GM12872 (cell line): ENCODE measurements around the gene ANXA1.

Experiments used
- TF ChIP-seq, protein P1 (sequence below): IDR thresholded peaks from 3 replicates; pipeline ENCODE4 v1.5.1; 2011; ENCODE audit warnings: low read depth, mild to moderate bottlenecking, low read length, moderate library complexity; ENCODE audit not compliant: insufficient read depth

The ANXA1 gene

DNA sequence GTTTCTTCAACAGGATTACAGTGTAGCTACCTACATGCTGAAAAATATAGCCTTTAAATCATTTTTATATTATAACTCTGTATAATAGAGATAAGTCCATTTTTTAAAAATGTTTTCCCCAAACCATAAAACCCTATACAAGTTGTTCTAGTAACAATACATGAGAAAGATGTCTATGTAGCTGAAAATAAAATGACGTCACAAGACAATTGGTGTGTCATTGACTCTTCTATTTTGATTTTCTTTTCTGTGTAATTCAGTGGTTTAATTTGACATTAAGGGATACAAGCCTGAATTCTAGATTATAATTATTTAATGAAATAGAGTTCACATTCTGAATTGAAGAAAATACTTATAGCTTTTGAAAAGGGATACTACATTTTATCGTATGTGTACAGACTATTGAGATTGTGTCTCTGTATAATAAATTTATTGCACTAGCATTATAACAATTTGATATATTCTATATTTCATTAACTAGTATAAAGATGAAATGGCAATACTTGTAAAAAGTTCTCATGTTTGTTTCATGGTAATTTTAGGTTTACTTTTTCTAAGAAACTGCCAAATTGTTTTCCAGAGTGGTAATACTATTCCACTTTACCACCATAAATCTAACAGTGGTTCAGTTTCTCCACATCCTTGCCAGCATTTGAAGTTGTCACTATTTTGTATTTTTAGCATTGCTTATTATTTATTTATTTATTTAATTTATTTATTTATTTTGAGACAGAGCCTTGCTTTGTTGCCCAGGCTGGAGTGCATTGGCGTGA is 18.7 kb downstream of the ANXA1 start:
- TF ChIP-seq, protein P1, sequence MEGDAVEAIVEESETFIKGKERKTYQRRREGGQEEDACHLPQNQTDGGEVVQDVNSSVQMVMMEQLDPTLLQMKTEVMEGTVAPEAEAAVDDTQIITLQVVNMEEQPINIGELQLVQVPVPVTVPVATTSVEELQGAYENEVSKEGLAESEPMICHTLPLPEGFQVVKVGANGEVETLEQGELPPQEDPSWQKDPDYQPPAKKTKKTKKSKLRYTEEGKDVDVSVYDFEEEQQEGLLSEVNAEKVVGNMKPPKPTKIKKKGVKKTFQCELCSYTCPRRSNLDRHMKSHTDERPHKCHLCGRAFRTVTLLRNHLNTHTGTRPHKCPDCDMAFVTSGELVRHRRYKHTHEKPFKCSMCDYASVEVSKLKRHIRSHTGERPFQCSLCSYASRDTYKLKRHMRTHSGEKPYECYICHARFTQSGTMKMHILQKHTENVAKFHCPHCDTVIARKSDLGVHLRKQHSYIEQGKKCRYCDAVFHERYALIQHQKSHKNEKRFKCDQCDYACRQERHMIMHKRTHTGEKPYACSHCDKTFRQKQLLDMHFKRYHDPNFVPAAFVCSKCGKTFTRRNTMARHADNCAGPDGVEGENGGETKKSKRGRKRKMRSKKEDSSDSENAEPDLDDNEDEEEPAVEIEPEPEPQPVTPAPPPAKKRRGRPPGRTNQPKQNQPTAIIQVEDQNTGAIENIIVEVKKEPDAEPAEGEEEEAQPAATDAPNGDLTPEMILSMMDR = no peak

DNA sequence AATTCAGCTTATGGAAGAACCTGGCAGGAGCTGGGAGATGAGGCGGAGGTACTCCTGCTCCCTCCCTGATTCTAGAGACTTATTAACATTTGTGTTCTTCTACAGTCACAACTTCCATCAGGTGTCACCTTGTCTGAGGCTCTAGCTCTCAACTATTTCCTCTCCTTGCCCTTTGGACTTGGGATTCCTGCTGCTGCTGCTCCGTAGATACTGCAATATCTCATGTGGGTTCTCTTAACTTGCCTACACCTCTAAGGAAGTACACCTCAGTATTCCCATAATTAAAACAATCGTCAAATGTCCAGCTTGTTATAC is 21.2 kb downstream of the ANXA1 start:
- TF ChIP-seq, protein P1 = no peak

DNA sequence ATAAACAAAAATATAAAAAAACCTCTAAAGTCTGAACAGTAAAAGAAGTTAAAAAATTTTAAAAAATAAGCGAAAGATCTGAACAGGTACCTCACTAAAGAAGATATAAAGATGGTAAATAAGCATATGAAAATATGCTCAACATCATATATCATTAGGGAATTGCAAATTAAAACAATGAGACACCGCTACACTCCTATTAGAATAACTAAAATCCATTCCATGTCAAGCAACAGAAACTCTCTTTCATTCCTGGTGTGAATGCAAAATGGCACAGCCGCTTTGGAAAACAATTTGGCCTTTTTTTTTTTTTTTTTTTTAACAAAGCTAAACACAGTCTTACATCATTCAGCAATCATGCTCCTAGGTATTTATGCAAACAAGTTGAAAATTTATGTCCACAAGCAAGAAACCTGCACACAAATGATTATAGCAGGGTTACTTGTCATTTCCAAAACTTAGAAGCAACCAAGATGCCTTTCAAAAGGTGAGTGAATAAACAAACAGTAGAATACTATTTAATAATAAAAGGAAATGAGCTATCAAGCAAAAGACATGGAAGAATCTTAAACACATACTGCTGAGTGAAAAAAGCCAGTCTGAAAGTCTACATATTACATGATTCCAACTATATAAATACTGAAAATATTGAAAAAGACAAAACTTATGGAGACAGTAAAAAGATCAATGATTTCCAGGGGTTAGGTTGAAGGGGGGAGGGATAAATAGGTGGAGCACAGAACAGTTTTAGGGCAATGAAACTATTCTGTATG is 22.1 kb downstream of the ANXA1 start:
- TF ChIP-seq, protein P1 = no peak

DNA sequence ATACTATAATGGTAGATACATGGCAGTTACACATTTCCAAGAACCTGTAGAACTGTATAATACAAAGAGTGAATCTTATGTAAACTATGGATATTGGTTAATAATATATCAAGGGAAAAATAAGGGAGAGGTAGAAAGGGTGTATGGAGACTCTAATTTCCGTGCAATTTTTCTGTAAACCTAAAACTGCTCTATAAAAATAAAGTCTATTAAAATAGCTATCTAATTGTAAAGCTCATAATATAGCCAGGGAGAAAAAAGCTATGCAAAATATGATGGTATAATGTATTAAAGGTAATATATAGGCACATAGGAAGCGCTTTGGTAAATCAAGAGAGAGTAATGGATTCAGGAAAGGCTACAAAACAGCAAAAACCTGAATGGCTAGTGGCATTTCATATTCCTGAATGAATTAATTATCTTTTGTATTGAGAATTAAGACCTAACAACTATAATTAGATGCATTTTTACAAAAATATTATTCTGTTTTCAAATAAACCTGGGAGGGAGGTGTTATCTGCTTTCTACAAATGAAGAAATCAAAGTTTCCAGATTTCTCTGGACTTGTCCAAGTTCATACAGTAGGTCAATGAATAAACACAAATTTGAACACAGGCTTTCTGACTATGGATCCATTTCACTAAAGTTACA is 22.8 kb downstream of the ANXA1 start:
- TF ChIP-seq, protein P1 = no peak

DNA sequence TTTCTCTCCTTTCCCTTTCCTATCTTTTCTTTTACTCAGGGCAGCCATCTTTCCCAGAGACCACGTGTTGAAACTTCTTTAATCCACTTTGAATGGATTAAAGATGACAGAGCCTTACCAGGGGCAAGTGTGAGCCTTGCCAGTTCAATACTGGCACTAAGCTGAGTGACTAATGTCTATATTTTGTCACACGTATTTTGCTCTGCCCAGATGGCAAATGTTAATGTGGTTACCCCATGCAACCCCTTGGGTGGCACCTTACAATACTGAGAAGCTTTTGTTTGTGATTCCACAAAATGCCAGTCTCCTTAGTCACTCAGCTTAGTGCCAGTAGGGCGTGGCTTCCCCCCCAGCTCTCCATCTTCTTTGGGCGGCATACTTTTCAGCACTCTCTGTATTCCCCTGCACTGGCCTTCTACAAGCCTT is 24.8 kb downstream of the ANXA1 start:
- TF ChIP-seq, protein P1 = no peak

DNA sequence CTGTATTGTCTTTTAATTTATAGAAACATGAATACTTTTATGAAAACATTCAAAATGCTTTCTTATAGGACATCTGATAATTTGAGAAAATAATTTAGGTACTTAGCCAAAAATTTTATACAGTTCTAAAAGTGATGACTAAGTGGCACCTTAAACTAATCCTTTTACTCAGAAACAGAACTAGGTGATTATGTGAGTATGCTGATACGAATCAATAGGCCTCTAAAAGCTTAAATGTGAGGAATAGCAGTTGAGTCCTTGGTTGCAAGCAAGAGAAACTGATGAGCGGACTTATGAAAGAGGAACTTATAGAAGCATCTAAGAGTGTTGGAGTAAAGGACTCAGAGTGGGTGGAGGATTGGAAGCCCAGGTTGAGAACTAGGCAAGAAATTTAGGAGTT is 26.4 kb downstream of the ANXA1 start:
- TF ChIP-seq, protein P1 = no peak

DNA sequence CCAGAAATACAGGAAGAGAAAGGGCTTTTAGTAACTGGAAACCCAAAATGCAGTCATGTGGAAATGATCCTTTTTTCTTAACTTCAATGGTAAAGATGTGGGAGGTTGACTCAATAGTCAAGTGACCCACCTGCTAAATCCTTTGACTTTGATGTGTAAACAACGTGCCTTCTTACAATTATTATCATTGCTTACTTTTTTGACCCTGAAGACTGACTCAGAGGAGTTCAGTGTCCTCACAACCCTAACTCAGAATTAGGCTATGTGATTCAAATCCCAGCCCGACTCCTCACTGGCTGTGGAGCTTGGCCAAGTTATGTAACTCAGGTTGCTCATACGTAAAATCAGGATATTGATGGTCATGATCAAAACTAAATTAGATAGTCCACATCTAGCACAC is 27.9 kb downstream of the ANXA1 start:
- TF ChIP-seq, protein P1 = no peak
